Measurements from ENCODE around the gene RAPSN. TPM values are rescaled to one million over a fixed set of nuclear protein-coding genes. Genes with fewer than 3 reads are reported as not detected.

RAPSN gene
- 0.16 and 0.50 TPM in 2 replicates for total RNA-seq
- long read RNA-seq: 0 reads

DNA sequence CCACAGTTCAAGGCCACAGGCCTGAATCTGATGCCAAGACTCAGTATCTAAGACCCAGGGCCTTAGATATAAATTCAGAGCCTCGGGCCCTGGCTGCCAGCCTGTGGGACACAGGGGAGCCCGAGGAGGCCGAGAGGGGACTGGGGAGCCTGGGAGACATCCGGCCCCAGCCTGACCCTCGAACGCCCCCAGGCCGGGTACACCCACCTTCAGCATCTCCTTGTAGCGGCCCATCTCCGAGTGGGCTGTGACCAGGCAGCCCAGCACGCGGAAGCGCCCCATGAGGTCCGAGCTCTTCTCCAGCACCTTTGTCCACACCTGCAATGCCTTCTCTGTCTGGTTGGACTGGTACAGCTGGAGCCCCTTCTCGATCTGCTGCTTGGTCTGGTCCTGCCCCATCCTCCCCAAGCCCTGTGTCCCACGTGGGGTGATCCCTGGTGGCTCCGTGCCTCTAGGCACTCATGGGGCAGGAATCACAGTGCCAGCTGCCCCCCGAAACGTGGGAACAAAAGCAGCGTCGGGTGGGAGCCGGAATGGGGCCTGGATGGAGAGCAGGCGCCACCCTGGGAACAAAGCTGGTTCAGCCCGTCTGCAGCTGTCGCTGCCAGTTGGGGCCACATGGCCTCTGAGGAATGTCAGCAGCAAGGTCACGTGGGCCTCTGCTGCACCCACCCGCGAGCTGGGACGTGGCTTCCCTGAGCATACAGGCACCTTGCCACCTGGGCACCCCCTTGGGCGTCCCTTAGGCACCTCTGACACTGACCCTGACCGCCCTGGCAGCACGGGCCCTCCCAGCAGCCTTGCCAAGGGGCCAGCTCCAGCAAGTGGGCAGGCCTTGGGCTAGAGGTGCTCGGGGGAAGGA lies at the start of gene RAPSN:
RAPSN (minus strand) TSS at position 571 of the 862 bp plus-strand sequence; CDS start at position 399, 172 bp downstream.
- H3K4me3 Mint-ChIP-seq: no peak within 1 kb of the TSS
- DNase-seq (ENCODE audit: low read depth, low spot score): no peak
- H3K9me3 Mint-ChIP-seq: no peaks in the 10 kb centered on the region
- no peaks in the 10 kb centered on the region for H3K36me3 Mint-ChIP-seq (ENCODE audit: low read depth)
- no peaks in the 10 kb centered on the region for H3K27me3 Mint-ChIP-seq (ENCODE audit: low read depth)
- TF ChIP-seq, protein P1, sequence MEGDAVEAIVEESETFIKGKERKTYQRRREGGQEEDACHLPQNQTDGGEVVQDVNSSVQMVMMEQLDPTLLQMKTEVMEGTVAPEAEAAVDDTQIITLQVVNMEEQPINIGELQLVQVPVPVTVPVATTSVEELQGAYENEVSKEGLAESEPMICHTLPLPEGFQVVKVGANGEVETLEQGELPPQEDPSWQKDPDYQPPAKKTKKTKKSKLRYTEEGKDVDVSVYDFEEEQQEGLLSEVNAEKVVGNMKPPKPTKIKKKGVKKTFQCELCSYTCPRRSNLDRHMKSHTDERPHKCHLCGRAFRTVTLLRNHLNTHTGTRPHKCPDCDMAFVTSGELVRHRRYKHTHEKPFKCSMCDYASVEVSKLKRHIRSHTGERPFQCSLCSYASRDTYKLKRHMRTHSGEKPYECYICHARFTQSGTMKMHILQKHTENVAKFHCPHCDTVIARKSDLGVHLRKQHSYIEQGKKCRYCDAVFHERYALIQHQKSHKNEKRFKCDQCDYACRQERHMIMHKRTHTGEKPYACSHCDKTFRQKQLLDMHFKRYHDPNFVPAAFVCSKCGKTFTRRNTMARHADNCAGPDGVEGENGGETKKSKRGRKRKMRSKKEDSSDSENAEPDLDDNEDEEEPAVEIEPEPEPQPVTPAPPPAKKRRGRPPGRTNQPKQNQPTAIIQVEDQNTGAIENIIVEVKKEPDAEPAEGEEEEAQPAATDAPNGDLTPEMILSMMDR (conservative IDR thresholded peaks at IDR 0.05): no peak
- H3K4me1 Mint-ChIP-seq: no peaks in the 10 kb centered on the region
- H3K27ac Mint-ChIP-seq (ENCODE audit: unreplicated experiment): peak within 1 kb of the TSS; percentile 75

DNA sequence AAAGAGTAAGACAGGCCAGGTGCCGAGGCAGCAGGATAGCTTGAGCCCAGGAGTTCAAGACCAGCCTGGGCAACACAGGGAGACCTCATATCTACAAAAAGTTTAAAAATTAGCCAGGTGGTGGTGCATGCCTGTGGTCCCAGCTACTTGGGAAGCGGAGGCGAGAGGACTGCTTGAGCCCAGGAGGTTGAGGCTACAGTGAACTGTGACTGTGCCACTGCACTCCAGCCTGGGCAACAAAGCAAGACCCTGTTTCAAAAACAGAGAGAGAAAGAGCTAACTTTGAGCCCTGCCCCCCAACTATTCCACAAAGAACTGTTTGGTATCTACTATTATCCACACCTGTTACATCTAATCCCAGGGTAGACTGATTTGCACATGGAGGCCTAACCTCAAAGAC lies 49.2 kb upstream of the RAPSN start:
- TF ChIP-seq, protein P1 (conservative IDR thresholded peaks at IDR 0.05): no peak
- H3K9me3 Mint-ChIP-seq: no peaks in the 10 kb centered on the region
- peaks cover 27% of the 10 kb centered on the region for H3K4me1 Mint-ChIP-seq
- no peaks in the 10 kb centered on the region for H3K27me3 Mint-ChIP-seq (ENCODE audit: low read depth)
- no peak overlapping the region for H3K4me3 Mint-ChIP-seq
- no peak overlapping the region for H3K27ac Mint-ChIP-seq (ENCODE audit: unreplicated experiment)
- peaks cover 3% of the 10 kb centered on the region for H3K36me3 Mint-ChIP-seq (ENCODE audit: low read depth)
- DNase-seq (ENCODE audit: low read depth, low spot score): no peak

DNA sequence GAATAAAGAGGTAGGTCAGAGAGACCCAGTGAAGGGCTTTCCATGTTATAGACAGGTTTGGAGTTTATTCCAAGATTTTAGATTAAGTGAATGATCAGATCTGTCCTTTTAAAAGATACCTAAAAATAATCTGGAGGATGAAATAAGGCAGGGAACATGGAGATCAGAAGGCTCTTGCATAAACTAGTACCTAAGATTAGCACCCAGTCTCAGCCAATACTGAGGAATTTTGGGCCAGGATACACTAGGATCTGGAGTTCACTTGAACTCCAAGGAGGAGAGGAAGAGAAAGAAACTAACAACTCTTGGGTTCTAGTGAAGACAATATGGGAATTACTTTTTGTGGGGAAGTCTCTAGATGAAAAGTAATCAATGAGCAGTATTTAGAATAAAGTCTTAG lies 47.9 kb upstream of the RAPSN start:
- H3K9me3 Mint-ChIP-seq: no peaks in the 10 kb centered on the region
- H3K4me1 Mint-ChIP-seq: peaks cover 22% of the 10 kb centered on the region
- no peak for DNase-seq (ENCODE audit: low read depth, low spot score)
- H3K27me3 Mint-ChIP-seq (ENCODE audit: low read depth): no peaks in the 10 kb centered on the region
- H3K27ac Mint-ChIP-seq (ENCODE audit: unreplicated experiment): no peak overlapping the region
- H3K36me3 Mint-ChIP-seq (ENCODE audit: low read depth): peaks cover 3% of the 10 kb centered on the region
- TF ChIP-seq, protein P1 (conservative IDR thresholded peaks at IDR 0.05): no peak
- H3K4me3 Mint-ChIP-seq: no peak overlapping the region

DNA sequence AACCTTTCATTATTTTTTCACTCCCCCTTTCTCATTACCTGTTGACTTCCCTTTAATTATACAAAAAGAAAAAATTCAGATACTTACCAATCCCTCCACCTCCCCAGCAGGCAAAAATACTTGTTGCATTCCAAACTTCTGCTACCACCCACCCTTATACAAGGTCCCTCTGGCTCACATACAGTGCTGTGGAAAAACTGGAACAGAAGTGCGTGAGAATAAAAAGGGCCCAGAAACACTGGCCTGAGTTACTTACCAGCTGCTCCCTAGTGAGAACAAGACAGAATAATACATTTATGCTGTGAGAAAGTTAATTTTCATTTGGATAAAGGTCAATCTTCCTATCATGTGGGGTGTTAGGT lies 46.9 kb upstream of the RAPSN start:
- Mint-ChIP-seq H3K27me3 (ENCODE audit: low read depth) (no peaks in the 10 kb centered on the region), H3K4me3 (no peak overlapping the region), H3K4me1 (peaks cover 18% of the 10 kb centered on the region), H3K36me3 (ENCODE audit: low read depth) (peaks cover 3% of the 10 kb centered on the region), H3K9me3 (no peaks in the 10 kb centered on the region), H3K27ac (ENCODE audit: unreplicated experiment) (no peak overlapping the region)
- DNase-seq (ENCODE audit: low read depth, low spot score): no peak
- TF ChIP-seq, protein P1 (conservative IDR thresholded peaks at IDR 0.05): no peak

DNA sequence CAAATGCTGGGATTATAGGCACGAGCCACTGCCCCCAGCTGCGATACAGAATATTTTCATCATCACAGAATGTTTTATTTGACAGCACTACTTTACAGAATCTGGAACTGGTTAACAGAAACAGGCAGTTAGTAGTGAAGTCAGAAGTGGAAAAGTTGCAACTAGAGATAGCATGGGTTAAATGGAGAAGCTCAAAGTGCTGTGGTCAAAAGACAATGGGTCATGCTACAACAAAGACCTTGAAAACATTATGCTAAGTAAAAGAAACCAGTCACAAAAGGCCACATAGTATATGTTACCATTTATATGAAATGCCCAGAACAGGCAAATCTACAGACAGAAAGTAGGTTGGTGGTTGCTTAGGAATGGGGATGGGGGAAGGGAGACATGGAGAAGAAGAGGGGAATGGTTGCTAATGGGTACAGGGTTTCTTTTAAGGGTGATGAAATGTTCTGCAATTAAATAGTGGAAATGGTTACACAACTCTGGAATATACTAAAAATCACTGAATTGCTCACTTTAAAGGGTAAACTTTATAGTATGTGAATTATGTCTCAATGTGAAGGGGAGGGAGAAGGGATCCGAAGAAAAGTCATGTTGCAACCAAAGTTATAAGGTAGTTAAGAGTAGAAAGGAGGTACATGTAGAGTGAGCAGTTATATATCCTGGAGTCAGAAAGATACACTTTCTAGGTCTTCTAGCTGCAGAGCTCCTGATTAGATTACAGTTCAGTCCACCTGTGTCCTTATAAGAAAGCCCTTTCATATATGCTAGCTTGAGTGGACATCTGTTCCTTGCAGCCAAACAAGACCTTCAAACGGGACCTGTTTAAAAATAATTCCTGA lies 46.3 kb upstream of the RAPSN start:
- H3K27me3 Mint-ChIP-seq (ENCODE audit: low read depth): no peaks in the 10 kb centered on the region
- H3K36me3 Mint-ChIP-seq (ENCODE audit: low read depth): peaks cover 3% of the 10 kb centered on the region
- H3K4me1 Mint-ChIP-seq: peaks cover 12% of the 10 kb centered on the region
- DNase-seq (ENCODE audit: low read depth, low spot score): no peak
- no peak overlapping the region for H3K27ac Mint-ChIP-seq (ENCODE audit: unreplicated experiment)
- TF ChIP-seq, protein P1 (conservative IDR thresholded peaks at IDR 0.05): no peak
- H3K9me3 Mint-ChIP-seq: no peaks in the 10 kb centered on the region
- H3K4me3 Mint-ChIP-seq: no peak overlapping the region
